Neural progenitor cell (in vitro differentiated cells): Measurements from ENCODE around the gene QSOX1.

ENCODE experiments used
- EZH2 ChIP-seq: fragments of 200-600 bp; sonication (generic); IDR thresholded peaks from 2 replicates; pipeline ENCODE4 v1.6.1; 2017; ENCODE audit warnings: antibody characterized with exemption, mild to moderate bottlenecking, moderate library complexity
- EZH2phosphoT487 ChIP-seq: fragments of 200-600 bp; sonication (generic); IDR thresholded peaks from 2 replicates; pipeline ENCODE4 v1.6.1; 2017; ENCODE audit warnings: antibody characterized with exemption
- TF ChIP-seq, protein P1 (sequence below): fragments of 200-600 bp; sonication (generic); IDR thresholded peaks from 2 replicates; pipeline ENCODE4 v1.5.1; 2017; ENCODE audit warnings: antibody characterized with exemption, mild to moderate bottlenecking

DNA sequence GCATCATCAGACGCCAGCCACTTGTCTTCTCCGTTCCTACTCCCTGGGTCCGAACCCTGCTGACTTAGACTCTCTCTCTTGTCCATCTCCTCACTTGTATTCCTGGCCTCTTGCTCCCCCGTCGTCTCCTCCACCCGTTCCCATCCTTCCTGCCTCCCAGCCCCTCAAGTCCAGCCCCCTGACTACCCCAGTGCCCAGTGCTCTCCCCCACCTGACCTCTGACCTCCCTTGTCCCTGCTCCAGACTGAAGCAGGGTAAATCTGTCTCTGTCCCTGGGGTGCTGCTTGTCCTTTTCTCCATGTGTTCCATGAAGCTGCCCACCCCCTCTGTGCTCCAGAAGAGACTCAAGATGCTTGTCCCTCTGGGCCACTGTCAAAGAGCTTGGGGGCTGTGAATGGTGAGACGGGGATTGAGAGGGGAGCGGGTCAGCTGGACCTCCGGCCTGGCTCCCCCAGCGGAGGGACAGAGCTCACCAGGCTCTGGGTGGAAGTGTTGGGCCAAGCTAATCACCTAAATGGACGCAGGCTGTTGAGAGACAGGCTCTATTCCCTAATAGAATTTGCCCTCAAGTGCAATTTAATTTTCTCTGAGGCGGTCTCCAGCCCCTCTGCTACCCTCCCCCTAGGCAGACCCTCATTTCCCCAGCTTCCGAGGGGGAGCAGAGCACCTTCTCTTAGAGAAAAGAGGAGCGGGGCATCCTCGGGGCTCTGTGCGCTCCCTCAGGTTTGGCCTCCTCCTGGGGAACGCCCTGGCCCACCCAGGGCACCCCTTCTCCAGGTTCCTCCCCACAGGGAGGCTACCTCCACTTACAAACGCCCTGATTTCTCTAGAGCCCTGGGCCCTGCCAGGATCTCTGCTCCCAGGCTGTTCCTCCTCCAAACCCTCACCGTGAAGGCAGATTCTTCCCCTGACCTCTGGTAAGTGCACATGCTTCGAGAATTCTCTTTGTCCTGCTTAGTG is 64.4 kb downstream of the QSOX1 start:
- TF ChIP-seq, protein P1, sequence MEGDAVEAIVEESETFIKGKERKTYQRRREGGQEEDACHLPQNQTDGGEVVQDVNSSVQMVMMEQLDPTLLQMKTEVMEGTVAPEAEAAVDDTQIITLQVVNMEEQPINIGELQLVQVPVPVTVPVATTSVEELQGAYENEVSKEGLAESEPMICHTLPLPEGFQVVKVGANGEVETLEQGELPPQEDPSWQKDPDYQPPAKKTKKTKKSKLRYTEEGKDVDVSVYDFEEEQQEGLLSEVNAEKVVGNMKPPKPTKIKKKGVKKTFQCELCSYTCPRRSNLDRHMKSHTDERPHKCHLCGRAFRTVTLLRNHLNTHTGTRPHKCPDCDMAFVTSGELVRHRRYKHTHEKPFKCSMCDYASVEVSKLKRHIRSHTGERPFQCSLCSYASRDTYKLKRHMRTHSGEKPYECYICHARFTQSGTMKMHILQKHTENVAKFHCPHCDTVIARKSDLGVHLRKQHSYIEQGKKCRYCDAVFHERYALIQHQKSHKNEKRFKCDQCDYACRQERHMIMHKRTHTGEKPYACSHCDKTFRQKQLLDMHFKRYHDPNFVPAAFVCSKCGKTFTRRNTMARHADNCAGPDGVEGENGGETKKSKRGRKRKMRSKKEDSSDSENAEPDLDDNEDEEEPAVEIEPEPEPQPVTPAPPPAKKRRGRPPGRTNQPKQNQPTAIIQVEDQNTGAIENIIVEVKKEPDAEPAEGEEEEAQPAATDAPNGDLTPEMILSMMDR, result no peak
- no peak for TF ChIP-seq EZH2
- no peak for TF ChIP-seq EZH2phosphoT487
